ENCODE results near the gene MAFB.

MAFB gene

DNA sequence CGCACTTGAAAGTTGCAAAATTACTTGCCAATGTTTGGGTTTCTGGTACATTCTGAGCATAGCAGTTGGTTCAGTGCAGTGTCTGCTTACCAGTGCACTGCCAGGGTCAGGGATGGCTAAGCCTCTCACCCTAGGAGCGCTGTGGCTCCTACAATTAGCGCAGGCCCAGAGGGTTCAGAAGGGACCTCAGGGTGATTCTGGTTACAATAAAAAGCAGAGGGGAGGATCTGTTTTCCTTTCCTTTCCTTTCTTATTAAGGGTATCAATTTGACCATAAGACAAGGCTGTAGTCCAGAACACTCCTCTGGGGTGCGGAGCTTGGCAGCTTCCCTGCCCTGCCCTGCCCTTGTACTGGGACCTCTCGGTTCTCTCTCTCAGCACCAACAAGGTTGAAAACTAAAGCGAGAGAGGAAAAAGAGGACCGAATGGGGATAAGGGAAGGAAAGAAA, 2.6 kb downstream of the MAFB start:
- ChIA-PET CTCF (interaction anchor here (0.6 kb wide), 2 partner anchors 108 to 150 kb away, joined by 3 read pairs; no protein-coding TSS in a partner anchor), POLR2A (no interaction called here)
- Histone ChIP-seq H3K4me1 (ENCODE audit: control insufficient read depth, insufficient read depth, low read length) (0 out of 2 replicates have a peak, but pooled peaks cover 2% of the 10 kb centered on the region), H3K4me3 (ENCODE audit: low read depth, low read length) (peak overlapping the region; percentile 13; the same call in 1 of the 2 replicates), H3K36me3 (ENCODE audit: control insufficient read depth in 2 of 2, insufficient read depth in 1 of 2, low read length in 2 of 2) (peaks cover 0 to 15% of the 10 kb centered on the region in 2 experiments; a peak in 1 of 3 replicates), H3K27ac (ENCODE audit: extremely low read depth, low read depth, low read length) (no peak overlapping the region), H3K9me3 (ENCODE audit: control insufficient read depth, insufficient read depth, low read depth, low read length) (no peaks in the 10 kb centered on the region)
- TF ChIP-seq, protein P1, sequence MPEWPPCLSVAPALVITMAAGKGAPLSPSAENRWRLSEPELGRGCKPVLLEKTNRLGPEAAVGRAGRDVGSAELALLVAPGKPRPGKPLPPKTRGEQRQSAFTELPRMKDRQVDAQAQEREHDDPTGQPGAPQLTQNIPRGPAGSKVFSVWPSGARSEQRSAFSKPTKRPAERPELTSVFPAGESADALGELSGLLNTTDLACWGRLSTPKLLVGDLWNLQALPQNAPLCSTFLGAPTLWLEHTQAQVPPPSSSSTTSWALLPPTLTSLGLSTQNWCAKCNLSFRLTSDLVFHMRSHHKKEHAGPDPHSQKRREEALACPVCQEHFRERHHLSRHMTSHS (tag by site-specific recombination; IDR thresholded peaks at IDR 0.05), result no peak
- TF ChIP-seq ZNF670 (tag by site-specific recombination; IDR thresholded peaks at IDR 0.05; ENCODE audit: low read depth), result no peak
- peak; percentile 31; the same call in 1 of the 2 replicates for TF ChIP-seq ZNF600 (tag by site-specific recombination; IDR thresholded peaks at IDR 0.05)
- TF ChIP-seq ZNF266 (tag by site-specific recombination; IDR thresholded peaks at IDR 0.05; ENCODE audit: low read depth), result no peak
- no peak for TF ChIP-seq ZNF10 (tag by site-specific recombination; IDR thresholded peaks at IDR 0.05)
- TF ChIP-seq ZNF660 (tag by site-specific recombination; IDR thresholded peaks at IDR 0.05), result no peak

DNA sequence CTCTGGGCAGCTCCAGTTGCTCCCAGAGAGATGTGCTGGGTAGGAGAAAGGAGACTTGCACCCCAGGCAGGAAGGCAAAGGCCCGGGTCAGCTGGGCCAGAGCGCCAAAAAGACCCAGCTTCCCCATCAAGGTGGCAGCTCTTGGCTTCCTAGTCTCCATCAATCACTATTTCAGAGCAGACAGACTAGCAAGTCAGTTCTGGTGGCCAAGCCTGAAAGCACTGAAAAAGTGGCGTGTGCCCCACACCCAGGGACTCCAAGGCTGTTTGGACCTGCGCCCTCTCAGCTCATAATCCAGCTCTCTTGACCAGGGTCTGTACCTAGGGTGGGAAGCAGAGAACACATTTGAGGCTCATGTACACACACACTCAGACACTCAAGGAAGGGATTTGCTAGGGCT, 3.7 kb downstream of the MAFB start:
- CTCF ChIA-PET, result no interaction called here
- Histone ChIP-seq H3K4me1 (ENCODE audit: control insufficient read depth, insufficient read depth, low read length) (0 out of 2 replicates have a peak, but pooled peaks cover 2% of the 10 kb centered on the region), H3K27ac (ENCODE audit: extremely low read depth, low read depth, low read length) (no peak overlapping the region), H3K4me3 (ENCODE audit: low read depth, low read length) (no peak overlapping the region), H3K36me3 (ENCODE audit: control insufficient read depth in 2 of 2, insufficient read depth in 1 of 2, low read length in 2 of 2) (peaks cover 0 to 15% of the 10 kb centered on the region in 2 experiments; a peak in 1 of 3 replicates), H3K9me3 (ENCODE audit: control insufficient read depth, insufficient read depth, low read depth, low read length) (no peaks in the 10 kb centered on the region)
- POLR2A ChIA-PET, result no interaction called here
- TF ChIP-seq ZNF114 (tag by site-specific recombination; IDR thresholded peaks at IDR 0.05) (no peak), ZNF549 (tag by site-specific recombination; IDR thresholded peaks at IDR 0.05) (no peak), ZNF768 (tag by site-specific recombination; IDR thresholded peaks at IDR 0.05) (no peak), SALL2 (tag by site-specific recombination; IDR thresholded peaks at IDR 0.05; ENCODE audit: borderline replicate concordance) (no peak), ZNF24 (tag by site-specific recombination; IDR thresholded peaks at IDR 0.05) (no peak), SCRT2 (tag by site-specific recombination; IDR thresholded peaks at IDR 0.05) (no peak), ZNF221 (tag by site-specific recombination; IDR thresholded peaks at IDR 0.05; ENCODE audit: borderline replicate concordance) (no peak), ZNF670 (tag by site-specific recombination; IDR thresholded peaks at IDR 0.05; ENCODE audit: low read depth) (no peak), ZNF211 (tag by site-specific recombination; IDR thresholded peaks at IDR 0.05; ENCODE audit: low read depth) (no peak), KLF7 (tag by site-specific recombination; IDR thresholded peaks at IDR 0.05; ENCODE audit: borderline replicate concordance) (no peak), KLF8 (tag by site-specific recombination; IDR thresholded peaks at IDR 0.05) (no peak), ZNF629 (tag by site-specific recombination; IDR thresholded peaks at IDR 0.05) (no peak), ZBTB1 (tag by site-specific recombination; IDR thresholded peaks at IDR 0.05) (no peak), RBAK (tag by site-specific recombination; IDR thresholded peaks at IDR 0.05) (no peak), ZNF560 (tag by site-specific recombination; IDR thresholded peaks at IDR 0.05; ENCODE audit: borderline replicate concordance) (no peak), ZNF335 (tag by site-specific recombination; conservative IDR thresholded peaks at IDR 0.05) (no peak)

DNA sequence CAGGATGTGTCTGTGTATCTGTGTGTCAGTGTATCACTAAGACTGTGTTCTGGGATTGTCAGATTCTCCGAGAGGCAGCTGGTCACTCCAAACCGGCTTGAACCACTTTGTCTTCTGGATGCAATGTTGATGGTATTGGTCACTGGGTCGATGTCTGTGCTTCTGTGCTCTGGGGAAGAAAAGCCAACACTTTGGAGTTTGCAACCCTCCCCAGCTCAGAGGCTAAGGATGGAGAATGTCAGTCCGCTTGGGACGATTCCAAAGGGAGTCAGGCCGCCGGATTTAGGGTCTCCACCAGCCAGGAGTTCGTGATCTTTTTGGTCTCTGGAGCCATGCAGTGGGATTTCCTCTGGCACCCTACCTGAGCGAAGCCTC, 5.2 kb downstream of the MAFB start:
- POLR2A ChIA-PET, result no interaction called here

More for the DNA sequence above, 5.2 kb downstream of the MAFB start:
- CTCF ChIA-PET, result no interaction called here
- Histone ChIP-seq H3K9me3 (ENCODE audit: control insufficient read depth, insufficient read depth, low read depth, low read length) (no peaks in the 10 kb centered on the region), H3K4me3 (ENCODE audit: low read depth, low read length) (no peak overlapping the region), H3K36me3 (ENCODE audit: control insufficient read depth in 2 of 2, insufficient read depth in 1 of 2, low read length in 2 of 2) (peaks cover 0 to 15% of the 10 kb centered on the region in 2 experiments; a peak in 1 of 3 replicates), H3K27ac (ENCODE audit: extremely low read depth, low read depth, low read length) (no peak overlapping the region), H3K4me1 (ENCODE audit: control insufficient read depth, insufficient read depth, low read length) (no peaks in the 10 kb centered on the region)
- TF ChIP-seq ZNF76 (tag by site-specific recombination; IDR thresholded peaks at IDR 0.05; ENCODE audit: borderline replicate concordance, low read depth) (no peak), ZNF529 (tag by site-specific recombination; IDR thresholded peaks at IDR 0.05; ENCODE audit: insufficient replicate concordance) (no peak), ZNF623 (tag by site-specific recombination; IDR thresholded peaks at IDR 0.05) (no peak), ZNF677 (tag by site-specific recombination; IDR thresholded peaks at IDR 0.05) (no peak), TRIM28 (IDR thresholded peaks at IDR 0.05; ENCODE audit: borderline replicate concordance, low read length) (no peak), BCL11B (tag by site-specific recombination; IDR thresholded peaks at IDR 0.05; ENCODE audit: low read depth) (no peak), SETDB1 (IDR thresholded peaks at IDR 0.05; ENCODE audit: insufficient read length, low read length) (no peak)
- TF ChIP-seq, protein P2, sequence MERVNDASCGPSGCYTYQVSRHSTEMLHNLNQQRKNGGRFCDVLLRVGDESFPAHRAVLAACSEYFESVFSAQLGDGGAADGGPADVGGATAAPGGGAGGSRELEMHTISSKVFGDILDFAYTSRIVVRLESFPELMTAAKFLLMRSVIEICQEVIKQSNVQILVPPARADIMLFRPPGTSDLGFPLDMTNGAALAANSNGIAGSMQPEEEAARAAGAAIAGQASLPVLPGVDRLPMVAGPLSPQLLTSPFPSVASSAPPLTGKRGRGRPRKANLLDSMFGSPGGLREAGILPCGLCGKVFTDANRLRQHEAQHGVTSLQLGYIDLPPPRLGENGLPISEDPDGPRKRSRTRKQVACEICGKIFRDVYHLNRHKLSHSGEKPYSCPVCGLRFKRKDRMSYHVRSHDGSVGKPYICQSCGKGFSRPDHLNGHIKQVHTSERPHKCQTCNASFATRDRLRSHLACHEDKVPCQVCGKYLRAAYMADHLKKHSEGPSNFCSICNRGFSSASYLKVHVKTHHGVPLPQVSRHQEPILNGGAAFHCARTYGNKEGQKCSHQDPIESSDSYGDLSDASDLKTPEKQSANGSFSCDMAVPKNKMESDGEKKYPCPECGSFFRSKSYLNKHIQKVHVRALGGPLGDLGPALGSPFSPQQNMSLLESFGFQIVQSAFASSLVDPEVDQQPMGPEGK (tag by site-specific recombination; IDR thresholded peaks at IDR 0.05), result no peak

Data from HEK293 (cell line).